Fibroblast of peridontal ligament (primary cell): Measurements from ENCODE around the gene LRFN3.
A peak's percentile ranks its signal among the peaks of the same experiment; 100 is the strongest.
"Not testable (repeated sequence)": the region's sequence is repeated elsewhere in the genome, so short reads cannot be mapped to it uniquely, and the experiment has no call there.

Experiments used
- DNase-seq: peaks from one replicate; pipeline ENCODE4 v3.0.0-alpha.2; 2010; ENCODE audit errors: extremely low read depth

The LRFN3 gene

DNA sequence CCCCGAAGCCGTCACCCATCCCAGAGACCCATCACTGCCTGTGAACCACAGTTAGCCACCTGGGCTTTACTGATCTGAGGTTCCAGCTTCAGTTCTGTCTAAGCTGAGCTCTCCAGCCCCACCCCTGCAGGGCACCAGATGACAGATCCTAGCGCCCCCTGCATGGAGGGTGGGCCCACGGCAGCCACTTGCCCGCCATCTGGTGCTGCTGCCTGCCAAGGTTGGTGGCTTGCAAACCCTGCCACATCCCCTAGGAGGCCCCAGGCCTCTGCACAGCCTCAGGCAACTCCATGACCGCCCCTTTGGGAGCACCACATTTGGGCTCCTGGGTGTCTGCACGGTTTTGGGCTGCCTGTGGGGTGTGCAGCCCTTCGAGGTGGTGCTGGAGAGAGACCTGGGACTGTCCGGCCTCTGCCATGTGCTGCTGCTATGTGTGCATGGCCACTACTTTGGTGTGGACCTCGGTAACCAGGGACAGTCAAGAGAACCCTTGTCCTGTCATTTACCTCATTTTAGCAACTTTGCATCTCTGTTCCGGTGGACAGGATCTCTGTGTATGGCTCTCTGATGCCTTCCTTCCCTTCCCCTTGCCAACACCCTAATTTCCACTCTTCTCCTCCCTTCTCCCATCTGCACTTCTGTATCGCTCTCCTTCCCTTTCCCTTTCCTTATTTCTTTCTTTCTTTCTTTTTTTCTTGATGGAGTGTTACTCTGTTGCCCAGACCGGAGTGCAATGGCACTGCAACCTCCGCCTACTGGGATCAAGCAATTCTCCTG, 41.5 kb downstream of the LRFN3 start:
- DNase-seq: no peak

DNA sequence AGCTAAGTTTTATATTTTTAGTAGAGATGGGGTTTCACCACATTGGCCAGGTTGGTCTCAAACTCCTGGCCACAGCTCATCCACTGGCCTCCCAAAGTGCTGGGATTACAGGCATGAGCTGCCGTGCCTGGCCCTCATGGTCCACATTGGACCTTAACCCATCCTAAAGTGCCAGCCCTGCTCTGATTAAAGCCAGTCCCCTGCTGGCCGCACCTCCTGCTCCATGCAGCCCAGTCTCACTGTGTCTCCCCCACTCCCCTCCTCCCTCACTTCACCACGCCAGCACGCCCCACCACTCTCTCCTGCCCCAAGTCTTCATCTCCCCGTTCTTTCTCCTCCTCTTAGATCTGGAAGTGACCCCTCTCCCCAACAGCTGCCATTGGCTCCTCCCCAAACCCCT, 42.1 kb downstream of the LRFN3 start:
- no peak for DNase-seq

GRCh38 chr19:35978832-35979365, 42.7 kb downstream of the LRFN3 start:
- no peak for DNase-seq

GRCh38 chr19:35980997-35981396, 44.8 kb downstream of the LRFN3 start:
- not testable (repeated sequence) for DNase-seq

GRCh38 chr19:35983177-35983576, 47.0 kb downstream of the LRFN3 start:
- no peak for DNase-seq

DNA sequence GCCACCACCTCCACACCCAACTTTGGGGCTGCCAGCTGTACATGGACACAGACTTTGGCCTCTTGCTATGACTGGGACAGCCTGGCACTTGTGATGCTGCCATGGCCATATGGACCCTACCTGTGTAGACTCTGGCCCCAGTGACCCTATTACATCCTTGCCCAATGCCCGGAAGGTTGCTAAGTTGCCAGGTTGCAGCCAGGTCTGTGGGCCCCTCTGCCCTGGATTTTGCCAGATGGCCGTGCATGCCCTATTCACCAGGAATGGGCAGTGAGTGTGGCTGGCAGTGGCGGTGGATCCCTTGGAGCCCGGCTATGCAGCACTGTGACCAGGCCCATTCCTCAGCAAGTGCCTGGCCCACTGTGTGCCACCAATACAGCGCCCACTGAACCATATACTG, 49.9 kb downstream of the LRFN3 start:
- DNase-seq: no peak

DNA sequence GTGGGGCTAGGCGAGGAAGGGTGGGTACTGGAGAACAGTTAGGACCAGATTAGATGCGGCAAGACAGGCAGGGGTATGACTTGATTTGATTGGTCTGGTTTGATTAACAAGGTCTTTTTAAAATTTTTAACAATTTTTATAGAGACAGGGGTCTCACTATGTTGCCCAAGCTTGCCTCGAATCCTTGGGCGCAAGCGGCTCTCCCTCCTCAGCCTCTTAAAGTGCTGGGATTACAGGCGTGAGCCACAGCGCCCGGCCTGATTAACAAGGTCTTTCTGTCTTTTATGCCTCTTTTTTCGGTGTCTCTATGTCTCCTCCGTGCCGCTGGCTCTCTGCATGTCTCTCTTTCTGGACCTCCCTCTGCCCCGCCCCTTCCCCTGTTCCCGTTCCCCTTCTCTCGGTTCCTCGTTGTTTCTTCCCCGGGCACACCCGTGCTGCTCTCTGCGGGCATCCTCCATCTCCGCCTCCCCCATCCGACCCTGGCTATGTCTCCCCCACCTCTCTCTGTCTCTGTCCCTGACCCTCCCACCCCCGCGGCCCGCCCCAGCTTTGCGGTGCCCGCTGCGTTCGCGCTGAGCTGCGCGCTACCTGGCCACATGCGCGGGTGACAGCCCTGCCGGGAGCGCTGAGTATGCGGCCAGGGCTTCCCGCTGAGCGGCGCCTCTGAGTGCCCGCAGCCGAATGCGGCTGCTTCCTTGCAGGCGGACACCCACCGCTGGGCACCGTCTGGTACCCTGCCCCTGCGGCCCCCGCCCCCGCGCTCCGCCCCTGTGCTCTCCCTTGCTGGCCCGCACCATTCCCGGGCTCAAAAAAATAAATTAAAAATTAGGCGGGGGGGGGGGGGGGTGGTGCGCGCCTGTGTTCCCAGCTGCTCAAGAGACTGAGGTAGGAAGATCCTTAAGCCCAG, 50.7 kb downstream of the LRFN3 start:
- no peak for DNase-seq

DNA sequence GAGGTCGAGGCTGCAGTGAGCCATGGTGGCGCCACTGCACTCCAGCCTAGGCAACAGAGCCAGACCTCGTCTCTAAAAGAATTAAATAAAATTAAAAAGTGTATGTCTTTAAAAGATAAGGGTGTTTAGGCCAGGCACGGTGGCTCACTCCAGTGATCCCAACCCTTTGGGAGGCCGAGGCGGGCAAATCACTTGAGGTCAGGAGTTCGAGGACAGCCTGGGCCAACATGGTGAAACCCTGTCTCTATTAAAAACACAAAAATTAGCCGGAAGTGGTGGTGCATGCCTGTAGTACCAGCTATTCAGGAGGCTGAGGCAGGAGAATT, 51.4 kb downstream of the LRFN3 start:
- DNase-seq: no peak

GRCh38 chr19:35988824-35989223, 52.6 kb downstream of the LRFN3 start:
- no peak for DNase-seq

- DNase-seq: no peak
Observed at GRCh38 chr19:35990156-35990555, 54.0 kb downstream of the LRFN3 start.

DNA sequence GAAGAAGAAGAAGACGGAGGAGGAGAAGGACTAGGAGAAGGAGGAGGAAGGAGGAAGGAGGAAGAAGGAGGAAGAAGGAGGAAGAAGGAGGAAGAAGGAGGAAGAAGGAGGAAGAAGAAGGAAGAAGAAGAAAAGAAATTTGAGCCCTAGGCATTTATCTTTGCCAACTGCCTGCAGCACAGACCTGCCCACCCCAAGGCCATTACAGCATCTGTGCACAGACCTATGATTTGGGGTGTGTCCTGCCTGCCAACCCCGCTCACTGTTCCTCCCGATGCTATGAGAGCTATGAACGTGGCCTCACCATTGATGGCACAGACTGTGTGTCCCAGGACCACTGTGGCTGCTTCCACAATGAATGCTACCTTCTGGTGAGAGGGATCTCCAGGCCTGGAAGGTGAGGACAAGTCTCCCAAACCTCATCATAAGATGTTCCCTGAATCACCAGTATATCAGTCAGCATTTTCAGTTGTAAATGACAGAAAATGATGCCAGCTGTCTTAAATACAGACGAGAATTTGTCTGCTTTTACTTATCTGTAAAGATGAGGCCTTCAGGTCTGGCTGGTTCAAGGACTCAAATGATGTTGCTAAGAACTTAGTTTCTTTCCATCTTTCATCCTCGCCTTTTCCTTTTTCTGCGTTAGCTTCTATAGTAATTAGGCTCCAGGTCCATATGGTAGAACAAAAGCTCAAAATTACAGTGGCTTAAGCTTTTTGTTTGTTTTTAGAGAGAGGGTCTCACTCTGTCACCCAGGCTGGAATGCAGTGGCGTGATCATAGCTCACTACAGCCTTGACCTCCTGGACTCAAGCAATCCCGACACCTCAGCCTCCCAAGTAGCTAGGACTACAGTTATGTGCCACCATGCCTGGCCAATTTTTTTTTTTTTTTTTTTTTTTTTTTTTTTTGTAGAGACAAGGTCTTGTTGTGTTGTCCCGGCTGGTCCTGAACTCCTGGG, 54.9 kb downstream of the LRFN3 start:
- no peak for DNase-seq

DNA sequence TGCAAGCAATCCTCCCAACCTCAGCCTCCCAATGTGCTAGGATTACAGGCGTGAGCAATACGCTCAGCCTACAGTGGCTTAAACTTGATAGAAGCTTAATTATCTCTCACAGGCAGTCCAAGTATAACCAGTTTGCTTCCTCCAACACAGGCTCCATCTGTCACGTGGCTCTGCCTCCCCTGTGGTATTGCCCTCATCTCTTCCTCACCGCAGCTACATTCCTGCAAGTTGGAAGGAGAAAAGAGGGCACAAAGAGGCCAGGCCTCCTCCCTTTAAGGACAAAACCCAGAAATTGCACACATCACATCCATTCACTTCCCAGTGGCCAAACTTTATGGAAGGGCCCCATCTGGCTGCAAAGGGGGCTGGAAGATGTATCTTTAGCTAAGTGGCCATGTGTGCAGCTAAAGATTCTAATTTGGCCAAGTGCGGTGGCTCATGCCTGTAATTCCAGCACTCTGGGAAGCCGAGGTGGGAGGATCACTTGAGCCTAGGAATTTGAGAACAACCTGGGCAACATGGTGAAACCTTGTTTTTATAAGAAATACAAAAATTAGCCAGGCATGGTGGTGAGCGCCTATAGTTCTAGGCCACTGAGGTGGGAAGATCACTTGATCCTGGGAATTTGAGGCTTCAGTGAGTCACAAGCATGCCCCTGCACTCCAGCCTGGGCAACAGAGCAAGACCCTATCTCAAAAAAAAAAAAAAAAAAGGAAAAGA, 55.7 kb downstream of the LRFN3 start:
- peak; percentile 77 for DNase-seq

GRCh38 chr19:35992907-35993765, 57.0 kb downstream of the LRFN3 start:
- no peak for DNase-seq

GRCh38 chr19:35993923-35994598, 57.9 kb downstream of the LRFN3 start:
- no peak for DNase-seq
